ENCODE measurements around the gene PPFIA3.
A peak's percentile ranks its signal among the peaks of the same experiment; 100 is the strongest.
"Not testable (repeated sequence)": the region's sequence is repeated elsewhere in the genome, so short reads cannot be mapped to it uniquely, and the experiment has no call there.

The PPFIA3 gene

GRCh38 chr19:49103331-49104085 is 15.8 kb upstream of the PPFIA3 start:
- DNase-seq, result no peak

DNA sequence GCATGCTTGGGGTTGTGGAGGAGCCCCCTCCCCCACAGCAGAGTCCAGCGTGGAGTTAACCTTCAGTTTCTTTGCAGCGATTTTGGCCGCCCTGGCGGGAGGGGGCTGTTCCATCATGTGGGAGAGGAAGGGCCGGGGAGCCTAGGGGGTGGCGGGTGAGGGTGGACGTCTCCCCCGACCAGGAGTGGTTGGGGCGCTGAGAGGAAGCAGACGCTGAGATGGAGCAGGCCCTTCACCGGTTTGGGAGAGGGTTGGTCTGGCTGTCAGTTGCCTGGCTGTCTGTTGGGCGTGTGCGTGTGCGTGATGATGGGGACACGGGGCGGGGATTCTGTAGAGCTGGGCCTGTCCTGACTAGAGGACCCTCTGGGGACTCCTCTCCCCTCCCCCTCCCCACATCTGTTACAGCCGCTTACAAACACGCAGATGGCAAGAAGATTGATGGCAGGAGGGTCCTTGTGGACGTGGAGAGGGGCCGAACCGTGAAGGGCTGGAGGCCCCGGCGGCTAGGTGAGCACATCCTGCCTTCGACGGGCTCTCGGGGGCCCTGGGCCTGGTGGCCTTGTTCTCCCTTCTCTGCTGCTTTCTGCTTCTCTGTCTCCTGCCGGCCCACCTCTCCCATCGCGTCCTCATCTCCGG is 15.0 kb upstream of the PPFIA3 start:
- DNase-seq, result no peak

- peak; percentile 11 for DNase-seq
Measured at GRCh38 chr19:49106648-49107135, 12.7 kb upstream of the PPFIA3 start.

- no peak for DNase-seq
Measured at GRCh38 chr19:49107625-49108459, 11.5 kb upstream of the PPFIA3 start.

GRCh38 chr19:49109051-49109450 is 10.3 kb upstream of the PPFIA3 start:
- DNase-seq, result no peak

GRCh38 chr19:49109569-49110233 is 9.6 kb upstream of the PPFIA3 start:
- no peak for DNase-seq

DNA sequence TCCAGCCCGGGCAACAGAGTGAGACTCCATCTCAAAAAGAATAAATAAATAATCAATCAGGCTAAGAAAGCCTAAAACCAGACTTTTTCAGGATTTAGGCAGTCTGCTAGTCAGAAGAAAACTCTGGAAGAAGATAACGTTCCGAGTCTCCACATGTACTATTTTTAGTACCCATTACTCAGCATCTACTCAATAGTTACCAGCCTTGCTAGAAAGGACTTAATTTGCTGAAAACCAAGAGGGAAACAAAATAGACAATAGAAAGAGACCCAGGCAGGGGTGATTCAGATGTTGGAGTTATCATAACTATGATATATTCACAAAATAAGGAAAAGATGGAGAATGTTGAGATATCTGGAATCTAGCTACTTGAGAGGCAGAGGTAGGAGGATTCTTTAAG is 8.8 kb upstream of the PPFIA3 start:
- DNase-seq, result no peak

DNA sequence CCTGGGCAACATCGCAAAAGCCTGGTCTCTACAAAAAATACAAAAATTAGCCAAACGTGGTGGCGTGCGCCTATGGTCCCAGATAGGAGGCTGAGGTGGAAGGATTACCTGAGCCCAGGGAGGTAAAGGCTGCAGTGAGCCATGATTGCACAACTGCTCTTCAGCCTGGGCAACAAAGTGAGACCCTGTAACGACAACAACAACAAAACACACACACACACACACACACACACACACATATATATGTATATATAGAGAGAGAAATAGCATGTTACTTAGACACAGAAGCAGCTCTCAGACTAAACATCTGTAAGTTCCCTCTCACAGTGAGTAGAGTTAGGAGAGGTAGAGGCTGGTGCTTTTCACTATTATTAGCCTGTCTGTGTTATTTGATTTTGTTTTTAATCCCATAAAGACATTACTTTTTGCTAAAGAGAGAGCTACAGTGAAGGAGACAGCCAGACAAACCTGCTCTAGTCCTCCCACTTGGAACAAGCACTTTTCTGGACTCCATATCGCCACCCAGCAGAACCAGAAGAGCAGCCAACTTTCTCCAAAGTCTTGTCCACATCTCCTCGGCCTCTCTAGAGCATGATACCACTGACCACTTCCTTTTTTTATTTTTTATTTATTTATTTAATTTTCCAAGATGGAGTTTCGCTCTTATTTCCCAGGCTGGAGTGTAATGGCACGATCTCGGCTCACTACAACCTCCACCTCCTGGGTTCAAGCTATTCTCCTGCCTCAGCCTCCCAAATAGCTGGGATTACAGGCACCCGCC is 7.9 kb upstream of the PPFIA3 start:
- no peak for DNase-seq

- DNase-seq, result peak; percentile 72
Measured at GRCh38 chr19:49113762-49114629, 5.3 kb upstream of the PPFIA3 start, which contains the start of gene LIN7B. TSS of gene LIN7B (plus strand) at chr19:49114370. CDS start at chr19:49114405, 35 bp downstream.

DNA sequence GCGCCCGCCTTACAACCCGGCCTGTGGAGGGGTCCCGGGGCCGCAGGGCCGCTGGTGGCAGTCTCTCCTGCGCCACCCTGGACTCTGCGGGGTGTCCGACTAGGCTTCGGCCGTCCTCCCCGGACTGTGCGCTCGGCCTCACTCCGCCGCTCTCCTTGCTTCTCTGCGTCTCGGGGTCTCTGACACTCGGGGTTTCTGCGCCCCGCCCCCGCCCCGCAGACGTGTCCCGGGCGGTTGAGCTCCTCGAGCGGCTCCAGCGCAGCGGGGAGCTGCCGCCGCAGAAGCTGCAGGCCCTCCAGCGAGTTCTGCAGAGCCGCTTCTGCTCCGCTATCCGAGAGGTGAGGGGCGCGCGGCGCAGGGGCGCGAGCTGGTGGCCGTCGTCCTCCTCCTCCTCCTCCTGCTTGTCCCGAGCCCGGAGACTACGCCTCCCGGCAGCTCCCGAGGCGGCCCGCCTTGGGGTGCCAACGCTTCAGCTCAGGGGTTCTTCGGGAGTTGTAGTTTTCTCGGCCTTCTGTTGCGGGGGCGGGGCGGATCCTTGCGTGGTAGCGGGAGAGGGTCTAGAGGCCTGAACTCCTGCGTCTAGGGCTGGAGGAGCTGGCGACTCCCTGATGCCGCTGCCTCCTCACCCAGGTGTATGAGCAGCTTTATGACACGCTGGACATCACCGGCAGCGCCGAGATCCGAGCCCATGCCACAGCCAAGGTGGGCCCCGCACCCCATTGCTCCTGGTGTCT is 4.5 kb upstream of the PPFIA3 start:
- DNase-seq, result no peak

DNA sequence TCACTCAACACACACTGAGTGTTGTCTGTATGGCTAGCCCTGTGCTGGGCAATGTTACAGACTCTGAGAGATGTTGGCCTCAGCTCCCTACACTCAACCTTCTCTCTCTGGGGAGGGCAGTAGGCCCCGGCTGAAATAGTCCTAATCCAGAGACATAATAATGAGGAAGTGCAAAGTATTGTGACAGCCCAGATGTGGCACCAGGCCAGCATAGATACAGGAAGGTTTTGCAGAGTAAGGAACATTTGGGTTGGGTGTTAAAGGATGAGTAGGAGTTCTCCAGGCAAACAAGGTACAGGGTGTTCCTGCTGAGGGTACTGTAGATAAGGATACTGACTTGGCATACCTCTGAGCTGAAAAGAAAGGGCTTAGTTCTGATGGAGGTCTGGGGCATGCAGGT is 2.8 kb upstream of the PPFIA3 start:
- DNase-seq, result peak; percentile 13

GRCh38 chr19:49117677-49118564 is 1.4 kb upstream of the PPFIA3 start:
- DNase-seq, result no peak

DNA sequence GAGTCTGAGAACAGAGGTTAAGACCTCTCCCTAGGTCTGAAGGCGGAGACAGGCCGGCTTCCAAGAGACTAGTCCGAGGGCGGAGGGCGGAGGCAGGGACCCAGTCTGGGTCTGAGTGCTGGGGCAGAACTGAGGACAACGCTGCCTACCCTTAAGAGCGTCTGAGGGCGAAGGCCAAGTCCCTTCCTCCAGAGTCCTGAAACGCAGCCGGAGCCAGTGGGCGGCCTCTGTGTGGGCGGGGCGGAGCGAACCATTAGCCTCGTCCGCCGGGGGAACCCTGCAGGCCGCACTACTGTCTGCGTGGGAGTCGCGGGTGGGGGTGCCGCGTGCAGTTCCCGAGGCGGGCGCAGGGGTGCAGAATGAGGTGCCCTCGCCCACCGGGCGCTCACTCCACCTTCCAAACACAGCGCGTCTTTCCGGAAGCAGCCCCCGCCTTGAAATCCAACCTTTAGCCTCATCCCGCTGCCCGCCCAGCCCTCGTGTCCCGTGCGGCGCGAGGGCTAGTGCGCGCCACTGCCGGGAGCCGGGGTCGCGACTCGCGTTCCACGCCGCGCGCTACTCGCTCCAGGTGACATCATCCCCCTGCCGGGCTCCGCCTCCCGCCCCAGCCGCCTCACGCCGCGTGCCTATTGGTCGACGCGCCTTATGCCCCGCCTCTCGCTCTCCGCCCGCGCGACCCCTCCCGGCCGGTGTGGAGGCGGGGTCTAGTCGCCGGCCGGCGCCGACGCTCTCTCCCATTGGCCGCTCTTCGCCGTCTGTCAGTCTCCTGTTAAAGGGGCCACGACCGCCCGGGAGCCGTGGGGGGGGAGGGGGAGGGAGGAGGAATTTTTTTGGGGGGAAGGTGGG is 556 bp upstream of the PPFIA3 start, which contains the start of gene C19orf73:
Gene C19orf73, minus strand, starts transcription at position 579 of the 846 bp plus-strand sequence. Its CDS starts 121 bp downstream, at position 458.
- DNase-seq, result peak; percentile 96

DNA sequence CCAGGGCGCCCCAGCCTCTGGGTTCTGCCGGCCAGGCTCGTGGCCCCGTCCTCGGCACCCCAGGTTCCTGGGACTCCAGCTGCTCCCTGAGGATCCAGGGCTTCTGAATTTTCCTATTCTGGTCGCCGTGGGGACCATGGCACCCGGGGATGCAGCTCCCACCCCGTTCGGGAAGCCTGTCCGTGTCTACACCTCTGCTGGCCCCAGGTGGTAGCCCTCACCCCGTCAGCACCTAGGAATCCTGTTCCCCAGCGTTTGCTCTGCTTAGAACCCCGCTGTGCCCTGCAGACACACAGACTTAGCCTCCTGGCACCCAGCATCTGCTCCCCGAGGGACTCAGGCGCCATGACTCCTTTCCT is 960 bp downstream of the PPFIA3 start:
- no peak for DNase-seq

- no peak for DNase-seq
Measured at GRCh38 chr19:49120868-49121267, 1.5 kb downstream of the PPFIA3 start.

- DNase-seq, result not testable (repeated sequence)
Measured at GRCh38 chr19:49121841-49122240, 2.5 kb downstream of the PPFIA3 start.

DNA sequence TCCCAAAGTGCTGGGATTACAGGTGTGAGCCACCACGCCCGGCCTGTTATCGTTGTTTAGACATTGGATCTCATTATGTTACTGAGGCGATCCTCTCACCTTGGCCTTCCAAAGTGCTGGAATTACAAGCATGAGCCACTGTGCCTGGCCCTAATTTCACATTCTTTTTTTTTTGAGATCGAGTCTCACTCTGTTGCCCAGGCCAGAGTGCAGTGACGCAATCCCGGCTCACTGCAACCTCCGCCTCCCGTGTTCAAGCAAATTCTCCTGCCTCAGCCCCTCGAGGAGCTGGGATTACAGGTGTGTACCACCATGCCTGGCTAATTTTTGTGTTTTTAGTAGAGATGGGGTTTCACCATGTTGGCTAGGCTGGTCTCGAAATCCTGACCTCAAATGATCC is 3.9 kb downstream of the PPFIA3 start:
- not testable (repeated sequence) for DNase-seq
